ENCODE measurements around the gene CYP24A1. TPM values are rescaled to one million over a fixed set of nuclear protein-coding genes. Genes with fewer than 3 reads are reported as not detected.
A peak's percentile ranks its signal among the peaks of the same experiment; 100 is the strongest.

The CYP24A1 gene
- polyA plus RNA-seq, 3 donors, result not detected

DNA sequence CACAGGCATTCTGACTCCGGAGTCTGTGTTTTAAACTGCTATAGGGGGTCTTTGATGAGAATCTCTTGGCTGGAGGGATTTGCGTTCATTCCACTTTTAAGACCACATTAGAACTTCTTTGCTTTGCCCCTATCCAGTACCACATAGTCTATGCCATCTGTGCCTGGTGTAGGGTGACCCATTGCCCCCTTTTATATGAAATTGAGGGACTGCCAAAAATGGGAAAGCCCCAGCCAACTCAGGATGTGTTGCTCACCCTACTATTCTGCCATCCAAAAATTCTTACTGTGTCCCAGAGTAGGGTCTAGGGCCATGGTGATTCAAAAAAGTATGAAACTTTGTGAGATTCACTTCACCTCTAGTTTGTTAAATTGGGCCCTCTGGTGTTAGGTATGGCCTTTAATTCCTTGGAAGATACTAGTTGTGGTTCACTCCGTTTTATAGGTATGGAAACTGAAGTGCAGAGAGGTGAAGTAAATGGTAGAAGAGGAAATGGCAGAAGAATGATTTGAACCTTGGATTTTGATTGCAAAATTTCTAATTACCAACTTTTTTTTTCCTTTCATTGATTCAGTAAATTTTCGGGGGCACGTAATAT, 35.5 kb upstream of the CYP24A1 start:
- Histone ChIP-seq H3K79me2 (ENCODE audit: insufficient read depth, low read length) (peaks cover 47% of the 10 kb centered on the region), H2AFZ (ENCODE audit: insufficient read depth, low read depth, low read length, poor library complexity, severe bottlenecking) (no peak overlapping the region), H3K4me3 (replicated peaks in 1 of 3; ENCODE audit: low read depth in 2 of 3, low read length in 3 of 3) (peak overlapping the region in 1 of 3 experiments; percentile 94), H3K9ac (ENCODE audit: insufficient read depth, low read length, poor library complexity, severe bottlenecking) (no peak overlapping the region), H3K4me1 (ENCODE audit: control insufficient read depth in 1 of 2, insufficient read depth in 2 of 2, low read length in 2 of 2) (peaks cover 12 to 17% of the 10 kb centered on the region in 2 donors), H3K36me3 (replicated peaks in 1 of 2; ENCODE audit: control insufficient read depth in 1 of 2, insufficient read depth in 2 of 2, low read length in 2 of 2) (peaks cover 0 to 7% of the 10 kb centered on the region in 2 donors), H3K4me2 (replicated peaks; ENCODE audit: extremely low read depth, low read length, poor library complexity, severe bottlenecking) (peak overlapping the region; percentile 96), H4K20me1 (ENCODE audit: insufficient read depth, low read length) (peaks cover 21% of the 10 kb centered on the region), H3K27me3 (ENCODE audit: control insufficient read depth in 2 of 2, insufficient read depth in 2 of 2, low read length in 2 of 2) (no peaks in the 10 kb centered on the region), H3K9me3 (replicated peaks in 1 of 2; ENCODE audit: control insufficient read depth in 1 of 2, insufficient read depth in 1 of 2, low read length in 2 of 2) (no peaks in the 10 kb centered on the region), H3K27ac (ENCODE audit: low read depth in 1 of 2, low read length in 2 of 2) (no peak overlapping the region)
- Mint-ChIP-seq H3K36me3 (peaks cover 0 to 10% of the 10 kb centered on the region in 2 donors), H3K4me1 (peaks cover 21% of the 10 kb centered on the region), H3K4me3 (no peak overlapping the region), H3K27me3 (ENCODE audit: low read depth in 3 of 3) (no peaks in the 10 kb centered on the region), H3K9me3 (no peaks in the 10 kb centered on the region), H3K27ac (no peak overlapping the region)
- TF ChIP-seq, protein P1, sequence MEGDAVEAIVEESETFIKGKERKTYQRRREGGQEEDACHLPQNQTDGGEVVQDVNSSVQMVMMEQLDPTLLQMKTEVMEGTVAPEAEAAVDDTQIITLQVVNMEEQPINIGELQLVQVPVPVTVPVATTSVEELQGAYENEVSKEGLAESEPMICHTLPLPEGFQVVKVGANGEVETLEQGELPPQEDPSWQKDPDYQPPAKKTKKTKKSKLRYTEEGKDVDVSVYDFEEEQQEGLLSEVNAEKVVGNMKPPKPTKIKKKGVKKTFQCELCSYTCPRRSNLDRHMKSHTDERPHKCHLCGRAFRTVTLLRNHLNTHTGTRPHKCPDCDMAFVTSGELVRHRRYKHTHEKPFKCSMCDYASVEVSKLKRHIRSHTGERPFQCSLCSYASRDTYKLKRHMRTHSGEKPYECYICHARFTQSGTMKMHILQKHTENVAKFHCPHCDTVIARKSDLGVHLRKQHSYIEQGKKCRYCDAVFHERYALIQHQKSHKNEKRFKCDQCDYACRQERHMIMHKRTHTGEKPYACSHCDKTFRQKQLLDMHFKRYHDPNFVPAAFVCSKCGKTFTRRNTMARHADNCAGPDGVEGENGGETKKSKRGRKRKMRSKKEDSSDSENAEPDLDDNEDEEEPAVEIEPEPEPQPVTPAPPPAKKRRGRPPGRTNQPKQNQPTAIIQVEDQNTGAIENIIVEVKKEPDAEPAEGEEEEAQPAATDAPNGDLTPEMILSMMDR (IDR thresholded peaks at IDR 0.05), result no peak
- no peak for DNase-seq
- no CpG with 5 or more reads among the region's 5 CpGs for WGBS (ENCODE audit: insufficient coverage)
- intact Hi-C loops (cut with micrococcal nuclease), result loop anchor here in 1 of 2 donors (5.0 kb wide), 1 partner anchor 262 kb away; no protein-coding TSS in a partner anchor

- no peaks in the 10 kb centered on the region for H3K9me3 ChIP-seq (replicated peaks in 1 of 2; ENCODE audit: control insufficient read depth in 1 of 2, insufficient read depth in 1 of 2, low read length in 2 of 2)
- peak overlapping the region; percentile 66 to 94 (median 74) for H3K4me3 ChIP-seq (replicated peaks in 1 of 3; ENCODE audit: low read depth in 2 of 3, low read length in 3 of 3)
- H4K20me1 ChIP-seq (ENCODE audit: insufficient read depth, low read length), result peaks cover 21% of the 10 kb centered on the region
- H2AFZ ChIP-seq (ENCODE audit: insufficient read depth, low read depth, low read length, poor library complexity, severe bottlenecking), result peak overlapping the region; percentile 97
- H3K27me3 Mint-ChIP-seq (ENCODE audit: low read depth in 3 of 3), result no peaks in the 10 kb centered on the region
- peaks cover 0 to 8% of the 10 kb centered on the region in 2 donors for H3K36me3 Mint-ChIP-seq
- H3K27me3 ChIP-seq (ENCODE audit: control insufficient read depth in 2 of 2, insufficient read depth in 2 of 2, low read length in 2 of 2), result no peaks in the 10 kb centered on the region
- peak overlapping the region; percentile 78 to 88 for H3K4me3 Mint-ChIP-seq
- peaks cover 24% of the 10 kb centered on the region for H3K4me1 Mint-ChIP-seq
- H3K79me2 ChIP-seq (ENCODE audit: insufficient read depth, low read length), result peaks cover 47% of the 10 kb centered on the region
- TF ChIP-seq, protein P1 (IDR thresholded peaks at IDR 0.05), result no peak
- no peaks in the 10 kb centered on the region for H3K9me3 Mint-ChIP-seq
- peak overlapping the region in 1 of 2 donors; percentile 99 for H3K27ac ChIP-seq (ENCODE audit: low read depth in 1 of 2, low read length in 2 of 2)
- peaks cover 0 to 7% of the 10 kb centered on the region in 2 donors for H3K36me3 ChIP-seq (replicated peaks in 1 of 2; ENCODE audit: control insufficient read depth in 1 of 2, insufficient read depth in 2 of 2, low read length in 2 of 2)
- WGBS (ENCODE audit: insufficient coverage), result 4% methylated on average over 12 of the region's 15 CpGs
- H3K9ac ChIP-seq (ENCODE audit: insufficient read depth, low read length, poor library complexity, severe bottlenecking), result peak overlapping the region; percentile 96
- peak overlapping the region; percentile 96 for H3K4me2 ChIP-seq (replicated peaks; ENCODE audit: extremely low read depth, low read length, poor library complexity, severe bottlenecking)
- peak overlapping the region in 5 of 7 donors; percentile 41 to 85 (median 64) for H3K27ac Mint-ChIP-seq
- intact Hi-C loops (cut with micrococcal nuclease), result loop anchor here in 1 of 2 donors (5.0 kb wide), 1 partner anchor 261 kb away; no protein-coding TSS in a partner anchor
- no peak for DNase-seq
- peaks cover 16 to 17% of the 10 kb centered on the region in 2 donors for H3K4me1 ChIP-seq (ENCODE audit: control insufficient read depth in 1 of 2, insufficient read depth in 2 of 2, low read length in 2 of 2)
These were observed 34.9 kb upstream of the CYP24A1 start for GRCh38 chr20:54208548-54209176.

All from CD14-positive monocyte (primary cell).